ENCODE measurements around the gene OR5A1.
A peak's percentile ranks its signal among the peaks of the same experiment; 100 is the strongest.
"Not testable (repeated sequence)": the region's sequence is repeated elsewhere in the genome, so short reads cannot be mapped to it uniquely, and the experiment has no call there.

OR5A1 gene

DNA sequence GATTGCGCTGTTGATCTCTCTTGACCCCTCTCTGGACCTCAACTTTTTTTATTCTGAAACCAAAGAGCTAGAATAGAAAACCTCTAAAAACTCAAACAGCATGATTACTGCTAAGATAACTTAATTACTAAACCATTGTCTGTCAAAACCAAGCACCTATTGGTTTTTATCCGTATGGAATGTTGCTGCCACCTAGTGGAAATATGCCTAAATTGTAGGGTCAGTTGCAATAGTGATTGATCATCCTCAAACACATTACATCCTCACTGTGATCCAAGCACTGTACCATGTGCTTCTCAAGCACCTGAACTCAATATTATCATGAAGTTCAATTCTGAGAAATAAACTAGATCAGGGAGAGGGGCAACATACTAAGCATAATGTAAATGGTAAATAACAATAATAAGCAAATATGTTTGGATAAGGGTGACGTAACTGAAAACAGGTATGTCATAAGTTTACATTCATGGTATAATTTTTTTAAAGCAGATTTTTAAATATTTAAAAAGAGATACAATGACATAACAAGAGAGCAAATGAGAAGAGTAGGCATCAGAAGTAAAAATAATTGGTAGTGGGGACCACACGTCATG lies 6.2 kb upstream of the OR5A1 start:
- H3K27ac ChIP-seq, result no peak overlapping the region
- peak; percentile 92 for TF ChIP-seq CTCF (conservative IDR thresholded peaks at IDR 0.05)

- no peak for TF ChIP-seq CTCF (conservative IDR thresholded peaks at IDR 0.05)
- H3K27ac ChIP-seq, result no peak overlapping the region
These were observed 1.5 kb downstream of the OR5A1 start for GRCh38 chr11:59437770-59438169.

DNA sequence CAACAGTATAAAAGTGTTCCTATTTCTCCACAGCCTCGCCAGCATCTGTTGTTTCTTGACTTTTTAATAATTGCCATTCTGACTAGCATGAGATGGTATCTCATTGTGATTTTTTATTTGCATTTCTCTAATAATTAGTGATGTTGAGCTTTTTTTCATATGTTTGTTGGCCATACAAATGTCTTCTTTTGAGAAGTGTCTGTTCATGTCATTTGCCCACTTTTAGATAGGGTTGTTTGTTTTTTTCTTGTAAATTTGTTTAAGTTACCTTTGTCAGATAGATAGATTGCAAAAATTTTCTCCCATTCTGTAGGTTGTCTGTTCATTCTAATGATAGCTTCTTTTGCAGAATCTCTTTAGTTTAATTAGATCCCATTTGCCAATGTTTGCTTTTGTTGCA lies 9.4 kb downstream of the OR5A1 start:
- not testable (repeated sequence) for H3K27ac ChIP-seq

DNA sequence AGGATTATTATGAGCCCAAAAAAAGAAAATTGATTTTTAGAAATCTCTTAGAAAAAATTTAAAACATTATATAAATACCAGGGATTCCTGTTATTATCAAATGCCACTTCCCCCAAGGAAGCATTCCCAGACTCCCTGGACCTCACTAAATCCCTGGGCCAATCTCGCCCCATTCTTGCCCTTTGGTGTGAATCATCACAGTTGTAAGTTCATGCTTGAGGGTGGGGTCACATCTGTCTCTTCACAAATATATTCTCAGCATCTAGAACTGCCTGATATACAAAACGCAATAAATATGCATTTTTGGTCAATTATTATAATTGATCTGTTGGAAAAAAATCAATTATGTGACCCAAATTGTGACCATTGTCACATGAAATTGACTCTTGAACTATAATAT lies 12.2 kb downstream of the OR5A1 start:
- no peak overlapping the region for H3K27ac ChIP-seq
- no peak for TF ChIP-seq CTCF (conservative IDR thresholded peaks at IDR 0.05)

DNA sequence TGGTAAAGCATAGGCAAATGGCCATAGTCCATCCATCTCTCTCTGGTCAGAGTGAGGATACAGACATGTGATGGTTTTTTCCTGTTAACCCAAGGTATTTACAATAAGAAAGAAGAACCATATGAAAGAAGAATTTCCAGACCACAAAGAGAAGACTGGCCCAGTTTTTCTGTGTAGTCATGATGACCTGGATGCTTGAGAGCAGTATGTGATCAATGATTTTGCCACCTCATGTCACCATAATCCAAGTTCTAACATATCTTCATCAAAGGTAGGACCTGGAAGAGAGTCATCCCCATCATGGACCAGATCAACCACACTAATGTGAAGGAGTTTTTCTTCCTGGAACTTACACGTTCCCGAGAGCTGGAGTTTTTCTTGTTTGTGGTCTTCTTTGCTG lies 20.4 kb downstream of the OR5A1 start, which contains the start of gene OR4D6:
TSS of gene OR4D6 (plus strand) at position 301 of the 400 bp plus-strand sequence. CDS start at position 301, 0 bp downstream.
- TF ChIP-seq CTCF (conservative IDR thresholded peaks at IDR 0.05), result no peak

DNA sequence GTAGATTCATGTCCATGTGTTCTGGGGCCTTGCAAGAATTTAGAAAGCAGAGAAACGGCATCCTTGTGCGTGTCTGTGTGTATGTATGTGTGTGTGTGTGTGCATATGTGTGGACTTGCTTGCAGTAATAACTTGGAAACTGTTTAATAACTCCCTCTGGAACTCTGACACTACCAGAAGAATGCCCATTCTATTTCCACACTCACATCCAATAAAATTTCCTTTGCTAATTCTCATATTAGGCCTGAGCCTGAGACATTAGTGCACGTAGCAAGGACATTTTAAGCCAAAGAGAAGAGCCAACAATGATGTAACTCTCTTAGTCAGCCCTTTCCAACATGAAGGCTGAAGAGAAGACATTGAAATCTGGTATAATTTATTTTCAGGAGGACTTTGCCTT lies 23.6 kb downstream of the OR5A1 start:
- TF ChIP-seq CTCF (conservative IDR thresholded peaks at IDR 0.05), result no peak
- H3K27ac ChIP-seq, result no peak overlapping the region

More for the DNA sequence above, 20.4 kb downstream of the OR5A1 start, which contains the start of gene OR4D6:
- H3K27ac ChIP-seq, result no peak within 1 kb of the TSS

DNA sequence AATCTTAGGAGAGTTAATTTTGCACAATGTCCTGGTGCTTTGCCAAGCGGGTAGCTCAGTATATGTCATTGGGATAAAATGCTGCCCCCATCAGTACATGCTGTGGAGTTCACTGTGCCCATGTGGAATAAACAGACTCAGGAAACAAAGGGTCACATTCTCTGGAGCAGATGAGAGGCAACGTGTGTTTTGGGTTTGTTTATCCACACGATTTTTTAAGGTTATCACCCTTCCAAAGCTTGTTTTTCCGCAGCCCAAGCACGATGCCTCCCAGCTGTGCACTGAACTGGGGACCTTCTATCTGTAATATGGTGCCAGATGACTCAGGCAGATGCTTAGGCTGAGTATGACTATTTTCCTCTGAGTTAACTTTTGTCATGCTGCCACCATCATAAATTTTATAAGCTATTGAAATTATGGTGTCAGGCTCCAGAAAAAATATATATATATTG lies 26.9 kb downstream of the OR5A1 start:
- no peak overlapping the region for H3K27ac ChIP-seq
- no peak for TF ChIP-seq CTCF (conservative IDR thresholded peaks at IDR 0.05)

DNA sequence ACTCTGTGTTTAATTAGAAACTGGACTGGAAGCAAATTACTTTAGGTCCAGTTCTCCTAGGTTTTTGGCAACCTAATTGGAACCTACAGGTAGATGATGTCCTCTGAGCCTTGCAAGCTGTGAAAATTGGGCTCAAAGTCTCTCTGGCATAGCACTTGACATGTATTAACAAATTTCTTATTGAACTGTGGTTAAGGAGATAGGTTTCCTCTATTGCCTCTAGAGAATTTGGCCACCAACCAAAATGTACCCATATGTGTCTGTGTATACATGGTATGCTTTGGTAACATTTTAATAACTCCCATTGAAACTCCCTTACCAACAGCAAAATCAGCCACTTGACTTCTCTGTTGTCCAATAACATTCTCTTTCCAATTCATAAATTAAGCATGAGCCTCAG lies 36.7 kb downstream of the OR5A1 start, which contains the start of gene OR4D10:
TSS of gene OR4D10 (plus strand) at position 301 of the 400 bp plus-strand sequence. CDS start 4,115 bp downstream, outside the sequence.
- no peak for TF ChIP-seq CTCF (conservative IDR thresholded peaks at IDR 0.05)
- no peak within 1 kb of the TSS for H3K27ac ChIP-seq
